GM04503 (cell line): ENCODE results near the gene NXNL1.
"Not testable (repeated sequence)": the region's sequence is repeated elsewhere in the genome, so short reads cannot be mapped to it uniquely, and the experiment has no call there.

ENCODE experiments used
- DNase-seq: peaks from one replicate; pipeline ENCODE4 v3.0.0-alpha.2; 2012; ENCODE audit warnings: low read depth

NXNL1 gene

GRCh38 chr19:17460372-17461230, at the start of gene NXNL1:
Gene NXNL1 (minus strand): TSS chr19:17460926. CDS start chr19:17460869, 57 bp downstream.
- DNase-seq: no peak

- DNase-seq: not testable (repeated sequence)
These were observed 47.8 kb upstream of the NXNL1 start for GRCh38 chr19:17508558-17508933.

GRCh38 chr19:17506745-17507144, 46.0 kb upstream of the NXNL1 start:
- no peak for DNase-seq

GRCh38 chr19:17505223-17505622, 44.5 kb upstream of the NXNL1 start:
- DNase-seq: no peak

- DNase-seq: no peak
These were observed 43.7 kb upstream of the NXNL1 start for GRCh38 chr19:17504456-17504855.

- DNase-seq: no peak
These were observed 43.3 kb upstream of the NXNL1 start for GRCh38 chr19:17504030-17504429.

GRCh38 chr19:17503240-17503639, 42.5 kb upstream of the NXNL1 start:
- no peak for DNase-seq

GRCh38 chr19:17500447-17501198, 39.9 kb upstream of the NXNL1 start:
- no peak for DNase-seq

- no peak for DNase-seq
These were observed 39.1 kb upstream of the NXNL1 start for GRCh38 chr19:17499648-17500446.

- not testable (repeated sequence) for DNase-seq
These were observed 38.3 kb upstream of the NXNL1 start for GRCh38 chr19:17499025-17499424.

- DNase-seq: no peak
These were observed 36.5 kb upstream of the NXNL1 start for GRCh38 chr19:17497149-17497798.

- no peak for DNase-seq
These were observed 35.7 kb upstream of the NXNL1 start for GRCh38 chr19:17496337-17496997.

- DNase-seq: no peak
These were observed 35.0 kb upstream of the NXNL1 start for GRCh38 chr19:17495639-17496296.

GRCh38 chr19:17491287-17491686, 30.6 kb upstream of the NXNL1 start:
- DNase-seq: no peak

GRCh38 chr19:17490411-17490810, 29.7 kb upstream of the NXNL1 start:
- no peak for DNase-seq

GRCh38 chr19:17489392-17490030, 28.8 kb upstream of the NXNL1 start:
- no peak for DNase-seq

GRCh38 chr19:17488593-17489391, 28.1 kb upstream of the NXNL1 start:
- no peak for DNase-seq

- DNase-seq: no peak
These were observed 26.8 kb upstream of the NXNL1 start for GRCh38 chr19:17487284-17488121.
